Measurements from ENCODE around the gene PPARGC1A.

DNA sequence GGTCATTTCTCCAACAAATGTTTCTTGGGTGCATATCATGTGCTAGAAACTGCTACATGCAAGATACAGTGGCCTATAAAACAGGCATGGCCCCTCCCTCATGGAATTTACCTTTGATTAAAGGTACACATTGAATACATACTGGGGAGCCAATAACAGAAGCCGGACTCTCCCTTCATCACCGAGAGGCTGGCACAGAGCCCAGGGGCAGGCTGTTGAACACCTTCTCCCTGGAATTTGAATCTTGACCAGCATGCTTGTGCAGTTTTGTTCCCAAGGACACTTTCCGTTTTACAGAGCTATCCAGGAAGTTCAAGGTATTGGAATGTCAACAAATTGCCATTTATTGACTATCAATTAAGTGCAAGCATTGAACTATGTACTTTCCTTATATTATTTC, 33.2 kb downstream of the PPARGC1A start:
- TF ChIP-seq, protein P1, sequence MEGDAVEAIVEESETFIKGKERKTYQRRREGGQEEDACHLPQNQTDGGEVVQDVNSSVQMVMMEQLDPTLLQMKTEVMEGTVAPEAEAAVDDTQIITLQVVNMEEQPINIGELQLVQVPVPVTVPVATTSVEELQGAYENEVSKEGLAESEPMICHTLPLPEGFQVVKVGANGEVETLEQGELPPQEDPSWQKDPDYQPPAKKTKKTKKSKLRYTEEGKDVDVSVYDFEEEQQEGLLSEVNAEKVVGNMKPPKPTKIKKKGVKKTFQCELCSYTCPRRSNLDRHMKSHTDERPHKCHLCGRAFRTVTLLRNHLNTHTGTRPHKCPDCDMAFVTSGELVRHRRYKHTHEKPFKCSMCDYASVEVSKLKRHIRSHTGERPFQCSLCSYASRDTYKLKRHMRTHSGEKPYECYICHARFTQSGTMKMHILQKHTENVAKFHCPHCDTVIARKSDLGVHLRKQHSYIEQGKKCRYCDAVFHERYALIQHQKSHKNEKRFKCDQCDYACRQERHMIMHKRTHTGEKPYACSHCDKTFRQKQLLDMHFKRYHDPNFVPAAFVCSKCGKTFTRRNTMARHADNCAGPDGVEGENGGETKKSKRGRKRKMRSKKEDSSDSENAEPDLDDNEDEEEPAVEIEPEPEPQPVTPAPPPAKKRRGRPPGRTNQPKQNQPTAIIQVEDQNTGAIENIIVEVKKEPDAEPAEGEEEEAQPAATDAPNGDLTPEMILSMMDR (IDR thresholded peaks at IDR 0.05), result no peak
- TF ChIP-seq POLR2A (IDR thresholded peaks at IDR 0.05) (no peak), EP300 (IDR thresholded peaks at IDR 0.05) (no peak)

Measured in ovary (tissue), 3 donors.